GM12878 (cell line): ENCODE data around the gene PARK7. TPM values are rescaled to one million over a fixed set of nuclear protein-coding genes. Genes with fewer than 3 reads are reported as not detected.

Source experiments
- CBFB ChIP-seq: IDR thresholded peaks from 2 replicates; pipeline ENCODE4 v1.6.1; 2016; ENCODE audit warnings: antibody characterized with exemption, low read depth
- CBX3 ChIP-seq: fragments of 200-600 bp; sonication (generic); IDR thresholded peaks from 2 replicates; pipeline ENCODE4 v1.6.1; 2016; ENCODE audit warnings: low read depth, borderline replicate concordance
- CREM ChIP-seq: IDR thresholded peaks from 2 replicates; pipeline ENCODE4 v1.6.1; 2014; ENCODE audit warnings: antibody characterized with exemption, low read depth
- HDGF ChIP-seq: fragments of 450-650 bp; IDR thresholded peaks from 2 replicates; pipeline ENCODE4 v1.6.1; 2016; ENCODE audit warnings: antibody characterized with exemption
- IKZF1 ChIP-seq: fragments of 450-650 bp; conservative IDR thresholded peaks from 2 replicates; pipeline ENCODE4 v1.6.1; 2017; ENCODE audit warnings: antibody characterized with exemption, mild to moderate bottlenecking
- JUNB ChIP-seq: IDR thresholded peaks from 2 replicates; pipeline ENCODE4 v1.6.1; 2016; ENCODE audit warnings: antibody characterized with exemption, mild to moderate bottlenecking
- KAT2A ChIP-seq: conservative IDR thresholded peaks from 2 replicates; pipeline ENCODE4 v1.6.1; 2011; ENCODE audit warnings: low read depth, low read length; ENCODE audit not compliant: control insufficient read depth
- SMARCA5 ChIP-seq: fragments of 450-650 bp; IDR thresholded peaks from 2 replicates; pipeline ENCODE4 v1.6.1; 2017; ENCODE audit warnings: mild to moderate bottlenecking
- SP1 ChIP-seq: IDR thresholded peaks from one replicate; pipeline ENCODE4 v1.6.1; 2011; ENCODE audit warnings: low read depth, low read length
- polyA plus RNA-seq, 11 experiments: library from polyadenylated mRNA; depleted of rRNA in 4 of 11; unstranded in 6 of 11; stranded (reverse) in 5 of 11; fragments of >200 nt; fragmentation: Nextera tagmentation in 4 of 11; fragmentation: Illumina TruSeq in 1 of 11; extraction: Ambion mirVana in 4 of 11; extraction: Trizol in 1 of 11; gene quantifications; 1 replicate in 1 of 11; 2 replicates in 10 of 11; pipeline versions ENCODE4 v1.2.1 to v1.2.3, GENCODE V29; 2011 to 2016; ENCODE audit warnings: inconsistent platforms in 2 of 11, missing spikeins in 2 of 11, low read depth in 1 of 11
- total RNA-seq, 4 experiments: library from RNA; depleted of rRNA in 3 of 4; stranded (reverse); fragments of >200 nt in 3 of 4; fragmentation: Illumina TruSeq in 1 of 4; extraction: Trizol in 1 of 4; gene quantifications; 2 replicates each; pipeline versions ENCODE4 v1.2.1 to v1.2.3, GENCODE V29; 2013 to 2021
- TF ChIP-seq, protein P1 (sequence below): fragments of 450-650 bp; formaldehyde crosslinking; IDR thresholded peaks from 2 replicates; pipeline ENCODE4 v1.5.0; 2022; ENCODE audit warnings: mild to moderate bottlenecking, missing genetic modification characterization
- TF ChIP-seq, protein P2 (sequence below): fragments of 150-350 bp; IDR thresholded peaks from 2 replicates; pipeline ENCODE4 v1.6.1; 2014; ENCODE audit warnings: mild to moderate bottlenecking, low read depth, low read length
- TF ChIP-seq, protein P3 (sequence below): IDR thresholded peaks from 2 replicates; pipeline ENCODE4 v1.6.1; 2011; ENCODE audit warnings: borderline replicate concordance, low read depth, mild to moderate bottlenecking, moderate library complexity, low read length; ENCODE audit not compliant: insufficient read depth, poor library complexity, severe bottlenecking

PARK7 gene
- total and polyA plus RNA-seq, 10 of the 15 experiments (the other 5 are each of a cell fraction or from before 2014, with no cell fraction given): 267 to 1,056 (median 495) TPM

DNA sequence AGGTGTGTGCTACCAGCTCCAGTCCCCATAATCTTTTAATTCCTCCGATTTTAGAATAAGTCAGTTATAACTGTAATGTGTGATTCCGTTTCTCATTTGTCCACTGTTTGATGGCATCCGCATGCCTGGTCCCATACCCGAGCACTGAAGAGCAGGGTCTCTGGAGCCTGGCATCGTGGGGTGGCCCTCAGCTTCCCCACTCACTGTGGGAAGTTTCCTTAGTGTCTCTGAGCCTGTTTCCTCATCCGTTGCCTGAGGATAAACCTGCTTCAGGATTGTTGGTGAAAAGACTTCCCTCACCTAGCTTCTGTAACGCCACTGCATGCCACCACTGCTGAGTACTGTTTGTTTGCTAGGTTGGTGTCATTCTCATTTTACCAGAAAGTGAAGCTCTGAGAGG lies 19.5 kb downstream of the PARK7 start (continued):
- TF ChIP-seq, protein P1, sequence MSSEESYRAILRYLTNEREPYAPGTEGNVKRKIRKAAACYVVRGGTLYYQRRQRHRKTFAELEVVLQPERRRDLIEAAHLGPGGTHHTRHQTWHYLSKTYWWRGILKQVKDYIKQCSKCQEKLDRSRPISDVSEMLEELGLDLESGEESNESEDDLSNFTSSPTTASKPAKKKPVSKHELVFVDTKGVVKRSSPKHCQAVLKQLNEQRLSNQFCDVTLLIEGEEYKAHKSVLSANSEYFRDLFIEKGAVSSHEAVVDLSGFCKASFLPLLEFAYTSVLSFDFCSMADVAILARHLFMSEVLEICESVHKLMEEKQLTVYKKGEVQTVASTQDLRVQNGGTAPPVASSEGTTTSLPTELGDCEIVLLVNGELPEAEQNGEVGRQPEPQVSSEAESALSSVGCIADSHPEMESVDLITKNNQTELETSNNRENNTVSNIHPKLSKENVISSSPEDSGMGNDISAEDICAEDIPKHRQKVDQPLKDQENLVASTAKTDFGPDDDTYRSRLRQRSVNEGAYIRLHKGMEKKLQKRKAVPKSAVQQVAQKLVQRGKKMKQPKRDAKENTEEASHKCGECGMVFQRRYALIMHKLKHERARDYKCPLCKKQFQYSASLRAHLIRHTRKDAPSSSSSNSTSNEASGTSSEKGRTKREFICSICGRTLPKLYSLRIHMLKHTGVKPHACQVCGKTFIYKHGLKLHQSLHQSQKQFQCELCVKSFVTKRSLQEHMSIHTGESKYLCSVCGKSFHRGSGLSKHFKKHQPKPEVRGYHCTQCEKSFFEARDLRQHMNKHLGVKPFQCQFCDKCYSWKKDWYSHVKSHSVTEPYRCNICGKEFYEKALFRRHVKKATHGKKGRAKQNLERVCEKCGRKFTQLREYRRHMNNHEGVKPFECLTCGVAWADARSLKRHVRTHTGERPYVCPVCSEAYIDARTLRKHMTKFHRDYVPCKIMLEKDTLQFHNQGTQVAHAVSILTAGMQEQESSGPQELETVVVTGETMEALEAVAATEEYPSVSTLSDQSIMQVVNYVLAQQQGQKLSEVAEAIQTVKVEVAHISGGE (CRISPR knock-in tag): no peak
- no peak for TF ChIP-seq CBX3
- no peak for TF ChIP-seq HDGF
- TF ChIP-seq, protein P2, sequence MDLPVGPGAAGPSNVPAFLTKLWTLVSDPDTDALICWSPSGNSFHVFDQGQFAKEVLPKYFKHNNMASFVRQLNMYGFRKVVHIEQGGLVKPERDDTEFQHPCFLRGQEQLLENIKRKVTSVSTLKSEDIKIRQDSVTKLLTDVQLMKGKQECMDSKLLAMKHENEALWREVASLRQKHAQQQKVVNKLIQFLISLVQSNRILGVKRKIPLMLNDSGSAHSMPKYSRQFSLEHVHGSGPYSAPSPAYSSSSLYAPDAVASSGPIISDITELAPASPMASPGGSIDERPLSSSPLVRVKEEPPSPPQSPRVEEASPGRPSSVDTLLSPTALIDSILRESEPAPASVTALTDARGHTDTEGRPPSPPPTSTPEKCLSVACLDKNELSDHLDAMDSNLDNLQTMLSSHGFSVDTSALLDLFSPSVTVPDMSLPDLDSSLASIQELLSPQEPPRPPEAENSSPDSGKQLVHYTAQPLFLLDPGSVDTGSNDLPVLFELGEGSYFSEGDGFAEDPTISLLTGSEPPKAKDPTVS: no peak
- no peak for TF ChIP-seq CREM
- no peak for TF ChIP-seq SP1
- TF ChIP-seq JUNB: no peak
- TF ChIP-seq CBFB: no peak
- TF ChIP-seq IKZF1: no peak
- no peak for TF ChIP-seq SMARCA5
- TF ChIP-seq, protein P3, sequence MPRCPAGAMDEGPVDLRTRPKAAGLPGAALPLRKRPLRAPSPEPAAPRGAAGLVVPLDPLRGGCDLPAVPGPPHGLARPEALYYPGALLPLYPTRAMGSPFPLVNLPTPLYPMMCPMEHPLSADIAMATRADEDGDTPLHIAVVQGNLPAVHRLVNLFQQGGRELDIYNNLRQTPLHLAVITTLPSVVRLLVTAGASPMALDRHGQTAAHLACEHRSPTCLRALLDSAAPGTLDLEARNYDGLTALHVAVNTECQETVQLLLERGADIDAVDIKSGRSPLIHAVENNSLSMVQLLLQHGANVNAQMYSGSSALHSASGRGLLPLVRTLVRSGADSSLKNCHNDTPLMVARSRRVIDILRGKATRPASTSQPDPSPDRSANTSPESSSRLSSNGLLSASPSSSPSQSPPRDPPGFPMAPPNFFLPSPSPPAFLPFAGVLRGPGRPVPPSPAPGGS: no peak
- no peak for TF ChIP-seq KAT2A
